Heart left ventricle (tissue), 13 donors: ENCODE measurements around the gene SLC6A20.

Experiments used
- CTCF ChIP-seq, 12 donors: fragments of 200-600 bp; sonication (generic) in 4 of 12; IDR thresholded peaks; one replicate each; pipeline versions ENCODE4 v1.5.0 to v1.8.0; 2018 to 2022; ENCODE audit warnings: antibody characterized with exemption in 12 of 12, mild to moderate bottlenecking in 5 of 12
- POLR2A ChIP-seq, 2 donors: fragments of 450-650 bp; IDR thresholded peaks; one replicate each; pipeline ENCODE4 v1.6.1; 2017; ENCODE audit warnings: antibody characterized with exemption in 2 of 2, mild to moderate bottlenecking in 2 of 2, moderate library complexity in 2 of 2
- donor health status: ischemic (EF 13 %, LVEDD 7.1; RV severe dilation, severe dysfunction).
- donor health status: DM: no; HTN: yes; CAD: no.
- donor health status: DM: no; HTN: no; CAD: no.
- donor health status: ischemic (EF 25% LVEDD 6.9; RV normal size, moderate dysfunction).
- donor health status: ischemic (EF 25% LVEDD 5.7; RV mildly dilated, moderate dysfunction).
- donor health status: ischemic (EF 35%, LVEDD 5.7; RV mildly dilated, moderate dysfunction).
- donor health status: nonischemic (EF 11% LVEDD 7.7; RV severe dilation, severe dysfunction).
- donor health status: DM: yes; HTN: yes; CAD: no.
- donor health status: PGD.
- donor health status: ischemic (EF 29% LVEDD 5.4; RV normal size, mild dysfunction).
- donor health status: nonischemic (EF 23%, LVEDD 6.1; RV moderate dilation, normal function).

DNA sequence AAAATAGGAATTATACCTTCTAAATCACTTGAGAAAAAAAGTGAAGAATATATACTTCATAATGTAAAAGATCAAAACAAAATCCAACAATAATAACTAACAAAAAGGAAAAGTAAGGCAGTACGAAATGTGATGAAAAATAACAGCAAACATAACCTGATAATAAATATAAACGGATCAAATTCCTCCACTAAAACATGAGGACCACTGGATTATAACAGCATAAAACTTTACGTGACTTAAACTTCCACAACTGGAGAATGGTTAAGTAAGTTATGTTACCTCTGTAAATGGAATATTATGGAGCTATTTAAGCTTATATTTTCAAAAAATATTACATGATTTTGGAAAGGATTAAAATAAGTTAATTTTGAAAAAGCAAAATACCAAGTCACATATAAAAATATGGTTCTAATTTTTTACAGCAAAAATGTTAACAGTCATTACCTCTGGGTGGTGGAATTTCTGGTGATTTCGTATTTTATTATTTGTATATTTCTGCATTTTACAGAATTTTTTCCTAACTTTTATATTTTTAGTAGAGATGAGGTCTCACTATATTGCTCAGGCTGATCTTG, 7.0 kb downstream of the SLC6A20 start:
- no peak for TF ChIP-seq CTCF (IDR thresholded peaks at IDR 0.05)
- no peak for TF ChIP-seq POLR2A (IDR thresholded peaks at IDR 0.05)
